MM.1S (cell line): ENCODE measurements around the gene ARHGEF10L.

ENCODE experiments used
- DNase-seq: peaks from one replicate; pipeline ENCODE4 v3.0.0-alpha.2; 2015
- H2AFZ ChIP-seq: fragments of 300-600 bp; sonication (generic); 2 replicates; pipeline ENCODE4 v1.6.0; 2016; ENCODE audit warnings: antibody characterized with exemption, low read length
- H3F3A ChIP-seq: fragments of 300-600 bp; sonication (generic); 2 replicates; pipeline ENCODE4 v1.6.1; 2016; ENCODE audit warnings: mild to moderate bottlenecking, antibody characterized with exemption, low read length, moderate library complexity, mixed read lengths; ENCODE audit not compliant: insufficient read depth
- H3K27ac ChIP-seq: fragments of 300-600 bp; sonication (generic); 2 replicates; pipeline ENCODE4 v1.5.1; 2016; ENCODE audit warnings: mild to moderate bottlenecking, low read length
- H3K27me3 ChIP-seq: fragments of 300-600 bp; sonication (generic); replicated peaks from 2 replicates; pipeline ENCODE4 v1.6.0; 2016; ENCODE audit warnings: low read length; ENCODE audit not compliant: insufficient read depth
- H3K36me3 ChIP-seq: fragments of 300-600 bp; sonication (generic); replicated peaks from 2 replicates; pipeline ENCODE4 v1.6.1; 2016; ENCODE audit warnings: mild to moderate bottlenecking, low read length, mixed read lengths; ENCODE audit not compliant: insufficient read depth
- H3K4me1 ChIP-seq: fragments of 300-600 bp; sonication (generic); 2 replicates; pipeline ENCODE4 v1.6.1; 2016; ENCODE audit warnings: low read length, mixed read lengths
- H3K4me2 ChIP-seq: fragments of 300-600 bp; sonication (generic); 2 replicates; pipeline ENCODE4 v1.6.0; 2016; ENCODE audit warnings: low read depth, low read length
- H3K4me3 ChIP-seq: fragments of 300-600 bp; sonication (generic); 2 replicates; pipeline ENCODE4 v1.5.1; 2016; ENCODE audit warnings: low read length, mixed read lengths
- H3K79me2 ChIP-seq: fragments of 300-600 bp; sonication (generic); 2 replicates; pipeline ENCODE4 v1.6.1; 2016; ENCODE audit warnings: mixed run types, low read length, mixed read lengths
- H3K9ac ChIP-seq: fragments of 300-600 bp; sonication (generic); 2 replicates; pipeline ENCODE4 v1.6.1; 2016; ENCODE audit warnings: low read length, mixed read lengths
- H3K9me2 ChIP-seq: fragments of 300-600 bp; sonication (generic); replicated peaks from 2 replicates; pipeline ENCODE4 v1.6.1; 2016; ENCODE audit warnings: mild to moderate bottlenecking, low read length, mixed read lengths; ENCODE audit not compliant: insufficient read depth
- H3K9me3 ChIP-seq: fragments of 300-600 bp; sonication (generic); replicated peaks from 2 replicates; pipeline ENCODE4 v1.6.1; 2016; ENCODE audit warnings: mild to moderate bottlenecking, low read length, mixed read lengths; ENCODE audit not compliant: insufficient read depth
- H4K20me1 ChIP-seq: fragments of 300-600 bp; sonication (generic); 2 replicates; pipeline ENCODE4 v1.6.1; 2016; ENCODE audit warnings: mild to moderate bottlenecking, low read length, moderate library complexity, mixed read lengths; ENCODE audit not compliant: insufficient read depth
- EZH2 ChIP-seq: fragments of 300-600 bp; sonication (generic); optimal IDR thresholded peaks from 2 replicates; pipeline ENCODE3; 2017; ENCODE audit warnings: low read depth, mild to moderate bottlenecking, antibody characterized with exemption, low read length, mixed read lengths
- EZH2phosphoT487 ChIP-seq: fragments of 300-600 bp; sonication (generic); IDR thresholded peaks from 2 replicates; pipeline ENCODE4 v1.6.1; 2018; ENCODE audit warnings: antibody characterized with exemption, low read length
- TF ChIP-seq, protein P1 (sequence below): fragments of 300-600 bp; sonication (generic); IDR thresholded peaks from 2 replicates; pipeline ENCODE4 v1.5.1; 2016; ENCODE audit warnings: antibody characterized with exemption, low read length, mixed read lengths

The ARHGEF10L gene

DNA sequence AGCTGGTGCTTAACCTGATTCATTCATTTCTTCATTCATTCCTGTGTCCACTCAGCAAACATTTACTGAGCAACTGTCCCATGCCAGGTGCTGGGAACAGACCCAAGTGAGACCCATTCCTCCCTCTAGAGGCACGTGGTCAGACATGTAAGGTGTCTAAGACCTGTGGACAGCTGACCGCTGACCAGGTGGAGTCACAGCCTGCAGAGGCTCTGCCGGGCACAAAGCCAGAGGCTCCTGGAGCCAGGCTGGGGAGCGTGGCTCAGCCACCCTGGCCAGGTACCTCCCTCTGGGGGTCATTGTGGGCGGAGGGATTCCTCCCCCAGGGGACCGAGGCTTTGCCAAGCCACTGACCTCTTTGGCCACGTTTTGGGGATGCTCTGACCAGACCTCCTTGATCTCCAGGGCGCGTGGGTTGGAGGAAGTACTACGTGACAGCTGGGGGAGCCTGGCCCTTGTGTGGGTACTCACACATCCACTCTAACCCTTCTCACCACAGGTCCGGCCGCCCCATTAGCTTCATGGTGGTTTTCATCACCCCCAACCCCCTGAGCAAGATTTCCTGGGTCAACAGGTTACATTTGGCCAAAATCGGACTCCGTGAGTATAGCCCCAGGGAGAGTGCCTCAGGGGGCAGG is 100.3 kb downstream of the ARHGEF10L start:
- no peak for TF ChIP-seq EZH2phosphoT487
- H4K20me1 ChIP-seq, result no peaks in the 10 kb centered on the region
- DNase-seq, result no peak
- H3F3A ChIP-seq, result no peaks in the 10 kb centered on the region
- H3K9me3 ChIP-seq, result no peaks in the 10 kb centered on the region
- H3K9me2 ChIP-seq, result no peaks in the 10 kb centered on the region
- no peak overlapping the region for H3K4me3 ChIP-seq
- no peaks in the 10 kb centered on the region for H3K36me3 ChIP-seq
- no peak overlapping the region for H3K9ac ChIP-seq
- H3K4me2 ChIP-seq, result no peak overlapping the region
- peaks cover 81% of the 10 kb centered on the region for H3K27me3 ChIP-seq
- no peaks in the 10 kb centered on the region for H3K4me1 ChIP-seq
- H3K27ac ChIP-seq, result no peak overlapping the region
- no peak overlapping the region for H2AFZ ChIP-seq
- H3K79me2 ChIP-seq, result no peaks in the 10 kb centered on the region

DNA sequence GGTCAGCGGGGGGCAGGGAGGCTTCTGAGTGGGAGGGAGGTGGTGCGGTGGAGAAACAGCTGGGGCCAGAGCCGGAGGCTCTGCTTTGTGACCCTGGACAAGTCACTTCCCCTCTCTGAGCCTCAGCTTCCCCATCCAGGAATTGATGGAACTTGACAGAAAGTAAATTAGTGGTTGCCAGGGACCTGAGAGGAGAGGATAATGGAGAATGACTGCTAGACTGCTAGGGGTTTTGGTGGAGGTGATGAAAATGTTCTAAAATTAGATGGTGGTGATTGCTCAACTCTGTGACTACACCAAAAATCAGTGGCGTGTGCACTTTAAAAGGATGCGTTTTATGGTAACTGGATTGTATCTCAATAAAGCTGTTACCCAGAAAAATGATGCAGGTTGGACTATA is 100.9 kb downstream of the ARHGEF10L start:
- Histone ChIP-seq H2AFZ (no peak overlapping the region), H3K27ac (no peak overlapping the region), H3F3A (no peaks in the 10 kb centered on the region), H3K9me3 (no peaks in the 10 kb centered on the region), H3K4me3 (no peak overlapping the region), H3K9ac (no peak overlapping the region), H4K20me1 (no peaks in the 10 kb centered on the region), H3K27me3 (peaks cover 84% of the 10 kb centered on the region), H3K4me1 (no peaks in the 10 kb centered on the region), H3K9me2 (no peaks in the 10 kb centered on the region), H3K79me2 (no peaks in the 10 kb centered on the region), H3K36me3 (no peaks in the 10 kb centered on the region), H3K4me2 (no peak overlapping the region)
- DNase-seq, result no peak
- TF ChIP-seq, protein P1, sequence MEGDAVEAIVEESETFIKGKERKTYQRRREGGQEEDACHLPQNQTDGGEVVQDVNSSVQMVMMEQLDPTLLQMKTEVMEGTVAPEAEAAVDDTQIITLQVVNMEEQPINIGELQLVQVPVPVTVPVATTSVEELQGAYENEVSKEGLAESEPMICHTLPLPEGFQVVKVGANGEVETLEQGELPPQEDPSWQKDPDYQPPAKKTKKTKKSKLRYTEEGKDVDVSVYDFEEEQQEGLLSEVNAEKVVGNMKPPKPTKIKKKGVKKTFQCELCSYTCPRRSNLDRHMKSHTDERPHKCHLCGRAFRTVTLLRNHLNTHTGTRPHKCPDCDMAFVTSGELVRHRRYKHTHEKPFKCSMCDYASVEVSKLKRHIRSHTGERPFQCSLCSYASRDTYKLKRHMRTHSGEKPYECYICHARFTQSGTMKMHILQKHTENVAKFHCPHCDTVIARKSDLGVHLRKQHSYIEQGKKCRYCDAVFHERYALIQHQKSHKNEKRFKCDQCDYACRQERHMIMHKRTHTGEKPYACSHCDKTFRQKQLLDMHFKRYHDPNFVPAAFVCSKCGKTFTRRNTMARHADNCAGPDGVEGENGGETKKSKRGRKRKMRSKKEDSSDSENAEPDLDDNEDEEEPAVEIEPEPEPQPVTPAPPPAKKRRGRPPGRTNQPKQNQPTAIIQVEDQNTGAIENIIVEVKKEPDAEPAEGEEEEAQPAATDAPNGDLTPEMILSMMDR, result no peak
- no peak for TF ChIP-seq EZH2
- no peak for TF ChIP-seq EZH2phosphoT487

DNA sequence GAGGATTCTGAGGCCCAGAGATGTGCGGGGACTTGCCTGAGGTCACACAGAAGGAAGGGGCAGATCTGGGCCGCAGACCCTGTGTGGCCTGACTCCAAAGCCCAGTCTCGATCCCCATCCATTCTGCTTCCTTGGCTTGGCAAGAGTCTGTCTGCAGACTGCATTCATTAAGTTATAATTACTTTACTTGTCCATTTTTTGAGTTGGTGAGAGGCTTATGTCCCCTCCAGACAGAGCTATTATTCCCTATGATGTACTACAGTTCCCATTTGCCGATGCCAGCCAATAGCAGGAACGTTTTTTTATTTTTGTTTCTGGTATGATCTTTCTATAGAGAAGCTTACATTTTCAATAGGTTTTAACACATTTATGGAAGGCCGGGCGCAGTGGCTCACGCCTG is 101.5 kb downstream of the ARHGEF10L start:
- H4K20me1 ChIP-seq, result no peaks in the 10 kb centered on the region
- peaks cover 85% of the 10 kb centered on the region for H3K27me3 ChIP-seq
- no peaks in the 10 kb centered on the region for H3K79me2 ChIP-seq
- no peak overlapping the region for H2AFZ ChIP-seq
- no peaks in the 10 kb centered on the region for H3K9me3 ChIP-seq
- H3F3A ChIP-seq, result no peaks in the 10 kb centered on the region
- H3K4me3 ChIP-seq, result no peak overlapping the region
- no peak overlapping the region for H3K27ac ChIP-seq
- no peaks in the 10 kb centered on the region for H3K36me3 ChIP-seq
- no peak overlapping the region for H3K9ac ChIP-seq
- no peak for TF ChIP-seq EZH2
- TF ChIP-seq, protein P1, result no peak
- no peak for TF ChIP-seq EZH2phosphoT487
- no peak for DNase-seq
- H3K9me2 ChIP-seq, result no peaks in the 10 kb centered on the region
- no peak overlapping the region for H3K4me2 ChIP-seq
- H3K4me1 ChIP-seq, result no peaks in the 10 kb centered on the region

DNA sequence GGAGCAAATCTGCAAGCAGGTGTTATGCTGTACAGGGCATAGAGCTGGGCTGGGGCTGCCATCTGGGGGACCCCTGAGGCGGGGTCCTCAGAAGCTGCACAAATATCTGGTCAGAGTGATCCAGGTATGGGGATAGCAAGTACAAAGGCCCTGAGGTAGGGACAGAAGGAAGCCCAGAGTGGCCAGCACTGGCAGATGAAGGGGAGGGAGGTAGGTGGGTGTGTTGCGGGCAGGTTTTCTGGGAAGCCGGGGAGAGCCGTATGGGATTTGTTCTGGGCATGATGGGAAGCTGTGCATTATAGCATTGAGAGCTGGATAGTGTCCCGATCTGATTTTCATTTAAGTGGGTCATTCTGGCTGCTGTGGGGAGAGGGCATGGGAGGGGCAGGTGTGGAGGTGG is 102.7 kb downstream of the ARHGEF10L start:
- Histone ChIP-seq H3K4me1 (no peaks in the 10 kb centered on the region), H2AFZ (no peak overlapping the region), H3K9me2 (no peaks in the 10 kb centered on the region), H3K4me2 (no peak overlapping the region), H4K20me1 (no peaks in the 10 kb centered on the region), H3K4me3 (no peak overlapping the region), H3K79me2 (no peaks in the 10 kb centered on the region), H3K9ac (no peak overlapping the region), H3K27ac (no peak overlapping the region), H3K27me3 (peaks cover 93% of the 10 kb centered on the region), H3K9me3 (no peaks in the 10 kb centered on the region), H3K36me3 (no peaks in the 10 kb centered on the region), H3F3A (no peaks in the 10 kb centered on the region)
- no peak for TF ChIP-seq EZH2phosphoT487
- TF ChIP-seq EZH2, result no peak
- TF ChIP-seq, protein P1, result no peak
- DNase-seq, result no peak
